ENCODE measurements around the gene EHD1. TPM values are rescaled to one million over a fixed set of nuclear protein-coding genes. Genes with fewer than 3 reads are reported as not detected.

EHD1 gene
- total RNA-seq, 1 experiment from 2014 or later = 110 TPM

DNA sequence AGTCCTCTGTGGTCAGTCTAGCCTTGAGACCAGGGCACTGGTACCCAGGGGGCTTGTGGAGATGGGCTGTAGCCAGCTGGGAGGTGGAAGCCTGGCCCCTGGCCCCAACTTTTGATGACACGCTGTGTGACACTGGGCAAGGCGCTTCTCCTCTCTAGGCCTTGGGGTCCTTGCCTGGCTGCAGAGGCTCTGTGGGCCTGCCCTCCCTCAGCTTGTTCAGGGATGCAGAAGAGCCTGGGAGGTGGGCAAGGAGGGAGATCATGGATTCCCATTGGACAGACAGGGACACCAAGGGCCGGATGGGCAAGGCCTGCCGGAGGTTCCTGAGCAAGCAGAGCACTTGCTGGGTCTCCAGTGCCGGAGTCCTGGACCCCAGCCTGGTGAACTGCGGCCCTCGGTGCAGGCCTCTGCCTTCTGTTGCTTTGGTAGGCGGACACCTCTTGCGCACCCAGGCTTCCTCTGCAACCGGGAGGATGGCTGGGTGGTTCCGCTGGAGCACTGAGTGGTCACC is 44.8 kb upstream of the EHD1 start:
- POLR2A ChIA-PET (ENCODE audit: unreplicated experiment) = interaction anchor here (1.1 kb wide), 1 partner anchor 74 kb away, joined by 4 read pairs; the partner anchor contains the start of gene BATF2
- no peak overlapping the region for H3K4me2 ChIP-seq
- intact Hi-C loops (cut with micrococcal nuclease; ENCODE audit: unreplicated experiment) = no loop called here
- CTCF ChIA-PET = interaction anchor here (0.6 kb wide), 1 partner anchor 400 kb away, joined by 6 read pairs; no protein-coding TSS in a partner anchor
- TF ChIP-seq, protein P1, sequence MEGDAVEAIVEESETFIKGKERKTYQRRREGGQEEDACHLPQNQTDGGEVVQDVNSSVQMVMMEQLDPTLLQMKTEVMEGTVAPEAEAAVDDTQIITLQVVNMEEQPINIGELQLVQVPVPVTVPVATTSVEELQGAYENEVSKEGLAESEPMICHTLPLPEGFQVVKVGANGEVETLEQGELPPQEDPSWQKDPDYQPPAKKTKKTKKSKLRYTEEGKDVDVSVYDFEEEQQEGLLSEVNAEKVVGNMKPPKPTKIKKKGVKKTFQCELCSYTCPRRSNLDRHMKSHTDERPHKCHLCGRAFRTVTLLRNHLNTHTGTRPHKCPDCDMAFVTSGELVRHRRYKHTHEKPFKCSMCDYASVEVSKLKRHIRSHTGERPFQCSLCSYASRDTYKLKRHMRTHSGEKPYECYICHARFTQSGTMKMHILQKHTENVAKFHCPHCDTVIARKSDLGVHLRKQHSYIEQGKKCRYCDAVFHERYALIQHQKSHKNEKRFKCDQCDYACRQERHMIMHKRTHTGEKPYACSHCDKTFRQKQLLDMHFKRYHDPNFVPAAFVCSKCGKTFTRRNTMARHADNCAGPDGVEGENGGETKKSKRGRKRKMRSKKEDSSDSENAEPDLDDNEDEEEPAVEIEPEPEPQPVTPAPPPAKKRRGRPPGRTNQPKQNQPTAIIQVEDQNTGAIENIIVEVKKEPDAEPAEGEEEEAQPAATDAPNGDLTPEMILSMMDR (conservative IDR thresholded peaks at IDR 0.05) = no peak
- TF ChIP-seq EZH2 (IDR thresholded peaks at IDR 0.05; ENCODE audit: low read depth) = no peak
- H3K9me3 ChIP-seq (ENCODE audit: insufficient read depth, low read depth) = no peaks in the 10 kb centered on the region
- H3K9me2 ChIP-seq (ENCODE audit: insufficient read depth) = no peaks in the 10 kb centered on the region
- no peaks in the 10 kb centered on the region for H3K79me2 ChIP-seq (ENCODE audit: low read depth)
- no TSS peak for BruUV-seq (replicated peaks)
- H3F3A ChIP-seq (ENCODE audit: insufficient read depth, low read depth) = peaks cover 2% of the 10 kb centered on the region; the same call in 1 of the 2 replicates
- H3K4me3 ChIP-seq = no peak overlapping the region
- no peaks in the 10 kb centered on the region for H3K27me3 ChIP-seq (ENCODE audit: insufficient read depth, low read depth)
- DNase-seq = no peak
- H2AFZ ChIP-seq = no peak overlapping the region
- no peaks in the 10 kb centered on the region for H3K36me3 ChIP-seq (ENCODE audit: low read depth)
- H4K20me1 ChIP-seq (ENCODE audit: insufficient read depth) = no peaks in the 10 kb centered on the region
- no peak overlapping the region for H3K27ac ChIP-seq
- H3K4me1 ChIP-seq (replicated peaks; ENCODE audit: insufficient read depth) = peaks cover 14% of the 10 kb centered on the region

DNA sequence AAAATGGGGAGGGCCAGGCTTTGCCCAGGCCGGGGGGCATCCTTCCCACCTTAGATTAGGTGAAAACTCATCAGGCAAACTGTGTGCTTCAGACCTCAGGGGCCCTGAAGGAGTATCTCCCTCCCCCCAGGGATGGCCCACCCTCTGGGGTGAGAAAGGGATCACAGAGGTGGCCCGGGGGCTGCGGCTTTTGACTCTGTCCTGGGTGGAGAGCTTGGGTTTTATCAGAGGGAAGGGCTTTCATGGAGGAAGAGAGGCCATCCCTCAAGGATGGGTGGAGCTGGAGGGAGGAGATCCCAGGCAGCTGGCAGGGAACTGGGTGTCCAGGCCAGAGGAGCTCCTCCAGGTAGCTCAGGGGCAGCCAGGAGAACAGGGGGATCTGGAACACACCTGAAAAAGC is 43.0 kb upstream of the EHD1 start:
- Histone ChIP-seq H3K27me3 (ENCODE audit: insufficient read depth, low read depth) (no peaks in the 10 kb centered on the region), H3K36me3 (ENCODE audit: low read depth) (no peaks in the 10 kb centered on the region), H3K4me2 (no peak overlapping the region), H2AFZ (no peak overlapping the region), H3K27ac (no peak overlapping the region), H4K20me1 (ENCODE audit: insufficient read depth) (no peaks in the 10 kb centered on the region), H3K9me3 (ENCODE audit: insufficient read depth, low read depth) (no peaks in the 10 kb centered on the region), H3K4me1 (replicated peaks; ENCODE audit: insufficient read depth) (peaks cover 21% of the 10 kb centered on the region), H3F3A (ENCODE audit: insufficient read depth, low read depth) (peaks cover 14% of the 10 kb centered on the region; the same call in 1 of the 2 replicates), H3K79me2 (ENCODE audit: low read depth) (peaks cover 4% of the 10 kb centered on the region), H3K4me3 (no peak overlapping the region), H3K9me2 (ENCODE audit: insufficient read depth) (no peaks in the 10 kb centered on the region)
- intact Hi-C loops (cut with micrococcal nuclease; ENCODE audit: unreplicated experiment) = no loop called here
- DNase-seq = no peak
- ChIA-PET CTCF (no interaction called here), POLR2A (ENCODE audit: unreplicated experiment) (interaction anchor here (0.6 kb wide), 1 partner anchor 75 kb away, joined by 5 read pairs; the partner anchor contains the start of gene BATF2)
- no TSS peak for BruUV-seq (replicated peaks)
- no peak for TF ChIP-seq EZH2 (IDR thresholded peaks at IDR 0.05; ENCODE audit: low read depth)
- TF ChIP-seq, protein P1 (conservative IDR thresholded peaks at IDR 0.05) = no peak

- Histone ChIP-seq H3K4me3 (no peak overlapping the region), H3K9me3 (ENCODE audit: insufficient read depth, low read depth) (no peaks in the 10 kb centered on the region), H4K20me1 (ENCODE audit: insufficient read depth) (no peaks in the 10 kb centered on the region), H3F3A (ENCODE audit: insufficient read depth, low read depth) (peaks cover 14% of the 10 kb centered on the region; the same call in 1 of the 2 replicates), H3K9me2 (ENCODE audit: insufficient read depth) (no peaks in the 10 kb centered on the region), H2AFZ (no peak overlapping the region), H3K27me3 (ENCODE audit: insufficient read depth, low read depth) (no peaks in the 10 kb centered on the region), H3K36me3 (ENCODE audit: low read depth) (no peaks in the 10 kb centered on the region), H3K79me2 (ENCODE audit: low read depth) (peaks cover 16% of the 10 kb centered on the region), H3K4me2 (no peak overlapping the region), H3K4me1 (replicated peaks; ENCODE audit: insufficient read depth) (peaks cover 24% of the 10 kb centered on the region), H3K27ac (no peak overlapping the region)
- no peak for DNase-seq
- no TSS peak for BruUV-seq (replicated peaks)
- ChIA-PET CTCF (interaction anchor here (0.7 to 1.5 kb wide), 2 partner anchors 9 to 77 kb away, joined by 3 to 5 read pairs; partner anchors contain the start of gene BATF2), POLR2A (ENCODE audit: unreplicated experiment) (no interaction called here)
- TF ChIP-seq, protein P1 (conservative IDR thresholded peaks at IDR 0.05) = no peak
- no peak for TF ChIP-seq EZH2 (IDR thresholded peaks at IDR 0.05; ENCODE audit: low read depth)
- intact Hi-C loops (cut with micrococcal nuclease; ENCODE audit: unreplicated experiment) = no loop called here
Measured at GRCh38 chr11:64920124-64920523, 41.7 kb upstream of the EHD1 start.

Data from PC-9 (cell line).